WTC11 (cell line): ENCODE data around the gene TACSTD2. TPM values are rescaled to one million over a fixed set of nuclear protein-coding genes. Genes with fewer than 3 reads are reported as not detected.

Experiments used
- ATAC-seq: fragments of 200-7000 bp; cut with Tn5 transposase; 2 replicates; pipeline ENCODE4 v1.10.0; 2021; ENCODE audit warnings: mild to moderate bottlenecking, moderate library complexity
- CTCF ChIA-PET: fragments of 300-600 bp; sonication (Branson Sonifier 250); formaldehyde crosslinking; loops from one replicate; lab custom pipeline; 2021; ENCODE audit warnings: antibody characterized with exemption; lab: Charles Lee
- POLR2A ChIA-PET: fragments of 350-600 bp; sonication (Branson Sonifier 250); formaldehyde crosslinking; loops from one replicate; lab custom pipeline; 2021; ENCODE audit warnings: antibody characterized with exemption; lab: Charles Lee
- DNase-seq: peaks from one replicate; pipeline ENCODE4 v3.0.0; 2021; ENCODE audit warnings: low spot score
- H3K27ac Mint-ChIP-seq: 2 replicates; pipeline ENCODE4 v1.8.0; 2021; ENCODE audit warnings: mixed read lengths
- H3K27me3 Mint-ChIP-seq: 2 replicates; pipeline ENCODE4 v1.8.0; 2021; ENCODE audit warnings: low read depth, mild to moderate bottlenecking, moderate library complexity, mixed read lengths
- H3K36me3 Mint-ChIP-seq: 2 replicates; pipeline ENCODE4 v1.8.0; 2021; ENCODE audit warnings: mixed read lengths
- H3K4me1 Mint-ChIP-seq: 2 replicates; pipeline ENCODE4 v1.8.0; 2022; ENCODE audit warnings: mixed read lengths
- H3K4me3 Mint-ChIP-seq: 2 replicates; pipeline ENCODE4 v1.8.0; 2021; ENCODE audit warnings: mild to moderate bottlenecking, moderate library complexity, mixed read lengths
- H3K9me3 Mint-ChIP-seq: 2 replicates; pipeline ENCODE4 v1.8.0; 2021; ENCODE audit warnings: mixed read lengths
- ATF1 ChIP-seq: sonication (generic); formaldehyde crosslinking; IDR thresholded peaks from 2 replicates; pipeline ENCODE4 v1.8.1; 2023; ENCODE audit warnings: mild to moderate bottlenecking, moderate library complexity, missing genetic modification reagents
- ESRRA ChIP-seq: sonication (generic); formaldehyde crosslinking; IDR thresholded peaks from 2 replicates; pipeline ENCODE4 v1.8.1; 2022; ENCODE audit warnings: mild to moderate bottlenecking, missing genetic modification reagents, borderline replicate concordance
- FOXP1 ChIP-seq: sonication (generic); formaldehyde crosslinking; IDR thresholded peaks from 2 replicates; pipeline ENCODE4 v1.8.0; 2022; ENCODE audit warnings: missing genetic modification reagents, mild to moderate bottlenecking, moderate library complexity, borderline replicate concordance
- JUN ChIP-seq: sonication (generic); formaldehyde crosslinking; IDR thresholded peaks from 2 replicates; pipeline ENCODE4 v1.8.0; 2023; ENCODE audit warnings: mild to moderate bottlenecking, missing genetic modification reagents
- MXD4 ChIP-seq: fragments of 250-450 bp; sonication (Bioruptor Pico); IDR thresholded peaks from 2 replicates; pipeline ENCODE4 v1.8.0; 2021; ENCODE audit warnings: mild to moderate bottlenecking, moderate library complexity, borderline replicate concordance
- NR1H2 ChIP-seq: sonication (generic); formaldehyde crosslinking; IDR thresholded peaks from 2 replicates; pipeline ENCODE4 v1.9.0; 2021; ENCODE audit warnings: mild to moderate bottlenecking, moderate library complexity, missing genetic modification reagents
- OVOL2 ChIP-seq: fragments of 250-450 bp; sonication (Bioruptor Pico); IDR thresholded peaks from 2 replicates; pipeline ENCODE4 v1.9.0; 2021; ENCODE audit warnings: mild to moderate bottlenecking, borderline replicate concordance
- PRRX2 ChIP-seq: fragments of 250-450 bp; sonication (Bioruptor Pico); IDR thresholded peaks from 2 replicates; pipeline ENCODE4 v1.8.0; 2021; ENCODE audit warnings: mild to moderate bottlenecking
- SOX15 ChIP-seq: fragments of 250-450 bp; sonication (Bioruptor Pico); IDR thresholded peaks from 2 replicates; pipeline ENCODE4 v1.9.0; 2021; ENCODE audit warnings: mild to moderate bottlenecking
- TCF7 ChIP-seq: sonication (generic); formaldehyde crosslinking; IDR thresholded peaks from 2 replicates; pipeline ENCODE4 v1.8.0; 2022; ENCODE audit warnings: mild to moderate bottlenecking, low read depth, missing genetic modification reagents, moderate library complexity
- ZNF121 ChIP-seq: sonication (generic); formaldehyde crosslinking; IDR thresholded peaks from 2 replicates; pipeline ENCODE4 v1.8.0; 2023; ENCODE audit warnings: missing genetic modification reagents
- ZNF396 ChIP-seq: fragments of 250-450 bp; sonication (Bioruptor Pico); IDR thresholded peaks from 2 replicates; pipeline ENCODE4 v1.8.0; 2021; ENCODE audit warnings: mild to moderate bottlenecking, moderate library complexity, borderline replicate concordance
- ZNF423 ChIP-seq: fragments of 250-450 bp; sonication (Bioruptor Pico); IDR thresholded peaks from 2 replicates; pipeline ENCODE4 v2.1.2; 2022; ENCODE audit warnings: mild to moderate bottlenecking, moderate library complexity
- ZNF671 ChIP-seq: fragments of 250-450 bp; sonication (Bioruptor Pico); IDR thresholded peaks from 2 replicates; pipeline ENCODE4 v1.8.0; 2021; ENCODE audit warnings: mild to moderate bottlenecking
- total RNA-seq: library from RNA; stranded (reverse); gene quantifications from 3 replicates; pipeline ENCODE4 v1.2.3, GENCODE V29; 2021
- TF ChIP-seq, protein P1 (sequence below): sonication (generic); formaldehyde crosslinking; IDR thresholded peaks from 2 replicates; pipeline ENCODE4 v1.8.1; 2022; ENCODE audit warnings: low read depth, missing genetic modification reagents, borderline replicate concordance
- TF ChIP-seq, protein P2 (sequence below): fragments of 250-450 bp; sonication (Bioruptor Pico); IDR thresholded peaks from 2 replicates; pipeline ENCODE4 v1.9.0; 2021; ENCODE audit warnings: moderate library complexity, mild to moderate bottlenecking, inconsistent platforms, borderline replicate concordance
- TF ChIP-seq, protein P3 (sequence below): sonication (generic); formaldehyde crosslinking; IDR thresholded peaks from 2 replicates; pipeline ENCODE4 v1.8.0; 2022; ENCODE audit warnings: missing genetic modification reagents
- TF ChIP-seq, protein P4 (sequence below): fragments of 200-600 bp; IDR thresholded peaks from 2 replicates; pipeline ENCODE4 v1.8.0; 2022; ENCODE audit warnings: antibody characterized with exemption
- TF ChIP-seq, protein P5 (sequence below): sonication (generic); formaldehyde crosslinking; IDR thresholded peaks from 2 replicates; pipeline ENCODE4 v1.8.0; 2022; ENCODE audit warnings: mild to moderate bottlenecking, missing genetic modification reagents
- TF ChIP-seq, protein P6 (sequence below): fragments of 250-450 bp; sonication (Bioruptor Pico); IDR thresholded peaks from 2 replicates; pipeline ENCODE4 v1.9.0; 2021; ENCODE audit warnings: mild to moderate bottlenecking
- TF ChIP-seq, protein P7 (sequence below): sonication (generic); formaldehyde crosslinking; IDR thresholded peaks from 2 replicates; pipeline ENCODE4 v1.8.1; 2022; ENCODE audit warnings: missing genetic modification reagents, borderline replicate concordance

Gene TACSTD2
- total RNA-seq, 1 experiment from 2014 or later: 0.50 TPM

DNA sequence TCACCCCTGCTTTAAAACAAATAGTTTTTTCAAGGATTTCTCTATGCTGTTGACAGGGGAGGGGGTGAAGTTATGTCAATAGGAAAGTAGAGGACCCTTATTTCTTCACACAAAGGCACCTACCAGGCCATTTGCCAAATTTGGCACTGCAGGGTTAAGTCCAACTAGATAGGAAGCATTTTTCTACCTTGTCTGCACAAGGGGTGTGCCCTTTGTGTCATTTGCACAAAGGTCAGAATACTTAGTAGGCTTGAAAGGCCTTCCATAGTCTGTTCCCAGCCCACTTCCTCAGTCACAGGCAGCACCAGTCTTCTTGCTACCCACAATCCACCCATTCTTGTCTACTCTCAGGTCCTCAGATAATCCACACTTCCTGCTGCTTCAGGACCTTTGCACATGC, 7.0 kb downstream of the TACSTD2 start:
- H3K27ac Mint-ChIP-seq: no peak overlapping the region
- H3K4me3 Mint-ChIP-seq: no peak overlapping the region
- no peak for DNase-seq
- H3K9me3 Mint-ChIP-seq: no peaks in the 10 kb centered on the region
- CTCF ChIA-PET: no interaction called here
- POLR2A ChIA-PET: no interaction called here
- peaks cover 56% of the 10 kb centered on the region for H3K4me1 Mint-ChIP-seq
- H3K27me3 Mint-ChIP-seq: peaks cover 16% of the 10 kb centered on the region
- no peaks in the 10 kb centered on the region for H3K36me3 Mint-ChIP-seq
- TF ChIP-seq, protein P1, sequence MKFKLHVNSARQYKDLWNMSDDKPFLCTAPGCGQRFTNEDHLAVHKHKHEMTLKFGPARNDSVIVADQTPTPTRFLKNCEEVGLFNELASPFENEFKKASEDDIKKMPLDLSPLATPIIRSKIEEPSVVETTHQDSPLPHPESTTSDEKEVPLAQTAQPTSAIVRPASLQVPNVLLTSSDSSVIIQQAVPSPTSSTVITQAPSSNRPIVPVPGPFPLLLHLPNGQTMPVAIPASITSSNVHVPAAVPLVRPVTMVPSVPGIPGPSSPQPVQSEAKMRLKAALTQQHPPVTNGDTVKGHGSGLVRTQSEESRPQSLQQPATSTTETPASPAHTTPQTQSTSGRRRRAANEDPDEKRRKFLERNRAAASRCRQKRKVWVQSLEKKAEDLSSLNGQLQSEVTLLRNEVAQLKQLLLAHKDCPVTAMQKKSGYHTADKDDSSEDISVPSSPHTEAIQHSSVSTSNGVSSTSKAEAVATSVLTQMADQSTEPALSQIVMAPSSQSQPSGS (CRISPR knock-in tag): no peak
- TF ChIP-seq SOX15 (CRISPR knock-in tag): no peak
- TF ChIP-seq, protein P2, sequence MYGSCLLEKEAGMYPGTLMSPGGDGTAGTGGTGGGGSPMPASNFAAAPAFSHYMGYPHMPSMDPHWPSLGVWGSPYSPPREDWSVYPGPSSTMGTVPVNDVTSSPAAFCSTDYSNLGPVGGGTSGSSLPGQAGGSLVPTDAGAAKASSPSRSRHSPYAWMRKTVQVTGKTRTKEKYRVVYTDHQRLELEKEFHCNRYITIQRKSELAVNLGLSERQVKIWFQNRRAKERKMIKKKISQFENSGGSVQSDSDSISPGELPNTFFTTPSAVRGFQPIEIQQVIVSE (CRISPR knock-in tag): no peak
- TF ChIP-seq, protein P3, sequence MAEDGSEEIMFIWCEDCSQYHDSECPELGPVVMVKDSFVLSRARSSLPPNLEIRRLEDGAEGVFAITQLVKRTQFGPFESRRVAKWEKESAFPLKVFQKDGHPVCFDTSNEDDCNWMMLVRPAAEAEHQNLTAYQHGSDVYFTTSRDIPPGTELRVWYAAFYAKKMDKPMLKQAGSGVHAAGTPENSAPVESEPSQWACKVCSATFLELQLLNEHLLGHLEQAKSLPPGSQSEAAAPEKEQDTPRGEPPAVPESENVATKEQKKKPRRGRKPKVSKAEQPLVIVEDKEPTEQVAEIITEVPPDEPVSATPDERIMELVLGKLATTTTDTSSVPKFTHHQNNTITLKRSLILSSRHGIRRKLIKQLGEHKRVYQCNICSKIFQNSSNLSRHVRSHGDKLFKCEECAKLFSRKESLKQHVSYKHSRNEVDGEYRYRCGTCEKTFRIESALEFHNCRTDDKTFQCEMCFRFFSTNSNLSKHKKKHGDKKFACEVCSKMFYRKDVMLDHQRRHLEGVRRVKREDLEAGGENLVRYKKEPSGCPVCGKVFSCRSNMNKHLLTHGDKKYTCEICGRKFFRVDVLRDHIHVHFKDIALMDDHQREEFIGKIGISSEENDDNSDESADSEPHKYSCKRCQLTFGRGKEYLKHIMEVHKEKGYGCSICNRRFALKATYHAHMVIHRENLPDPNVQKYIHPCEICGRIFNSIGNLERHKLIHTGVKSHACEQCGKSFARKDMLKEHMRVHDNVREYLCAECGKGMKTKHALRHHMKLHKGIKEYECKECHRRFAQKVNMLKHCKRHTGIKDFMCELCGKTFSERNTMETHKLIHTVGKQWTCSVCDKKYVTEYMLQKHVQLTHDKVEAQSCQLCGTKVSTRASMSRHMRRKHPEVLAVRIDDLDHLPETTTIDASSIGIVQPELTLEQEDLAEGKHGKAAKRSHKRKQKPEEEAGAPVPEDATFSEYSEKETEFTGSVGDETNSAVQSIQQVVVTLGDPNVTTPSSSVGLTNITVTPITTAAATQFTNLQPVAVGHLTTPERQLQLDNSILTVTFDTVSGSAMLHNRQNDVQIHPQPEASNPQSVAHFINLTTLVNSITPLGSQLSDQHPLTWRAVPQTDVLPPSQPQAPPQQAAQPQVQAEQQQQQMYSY (CRISPR knock-in tag): no peak
- TF ChIP-seq, protein P4, sequence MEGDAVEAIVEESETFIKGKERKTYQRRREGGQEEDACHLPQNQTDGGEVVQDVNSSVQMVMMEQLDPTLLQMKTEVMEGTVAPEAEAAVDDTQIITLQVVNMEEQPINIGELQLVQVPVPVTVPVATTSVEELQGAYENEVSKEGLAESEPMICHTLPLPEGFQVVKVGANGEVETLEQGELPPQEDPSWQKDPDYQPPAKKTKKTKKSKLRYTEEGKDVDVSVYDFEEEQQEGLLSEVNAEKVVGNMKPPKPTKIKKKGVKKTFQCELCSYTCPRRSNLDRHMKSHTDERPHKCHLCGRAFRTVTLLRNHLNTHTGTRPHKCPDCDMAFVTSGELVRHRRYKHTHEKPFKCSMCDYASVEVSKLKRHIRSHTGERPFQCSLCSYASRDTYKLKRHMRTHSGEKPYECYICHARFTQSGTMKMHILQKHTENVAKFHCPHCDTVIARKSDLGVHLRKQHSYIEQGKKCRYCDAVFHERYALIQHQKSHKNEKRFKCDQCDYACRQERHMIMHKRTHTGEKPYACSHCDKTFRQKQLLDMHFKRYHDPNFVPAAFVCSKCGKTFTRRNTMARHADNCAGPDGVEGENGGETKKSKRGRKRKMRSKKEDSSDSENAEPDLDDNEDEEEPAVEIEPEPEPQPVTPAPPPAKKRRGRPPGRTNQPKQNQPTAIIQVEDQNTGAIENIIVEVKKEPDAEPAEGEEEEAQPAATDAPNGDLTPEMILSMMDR: no peak
- TF ChIP-seq JUN (CRISPR knock-in tag): no peak
- no peak for TF ChIP-seq ZNF121 (CRISPR knock-in tag)
- TF ChIP-seq NR1H2: no peak
- TF ChIP-seq ZNF423 (CRISPR knock-in tag): no peak
- TF ChIP-seq, protein P5, sequence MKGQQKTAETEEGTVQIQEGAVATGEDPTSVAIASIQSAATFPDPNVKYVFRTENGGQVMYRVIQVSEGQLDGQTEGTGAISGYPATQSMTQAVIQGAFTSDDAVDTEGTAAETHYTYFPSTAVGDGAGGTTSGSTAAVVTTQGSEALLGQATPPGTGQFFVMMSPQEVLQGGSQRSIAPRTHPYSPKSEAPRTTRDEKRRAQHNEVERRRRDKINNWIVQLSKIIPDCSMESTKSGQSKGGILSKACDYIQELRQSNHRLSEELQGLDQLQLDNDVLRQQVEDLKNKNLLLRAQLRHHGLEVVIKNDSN: no peak
- TF ChIP-seq ZNF671: no peak
- no peak for TF ChIP-seq TCF7 (CRISPR knock-in tag)
- no peak for TF ChIP-seq PRRX2 (CRISPR knock-in tag)
- no peak for TF ChIP-seq ESRRA (CRISPR knock-in tag)
- TF ChIP-seq MXD4 (CRISPR knock-in tag): no peak
- no peak for TF ChIP-seq OVOL2 (CRISPR knock-in tag)
- ATAC-seq: no peak

DNA sequence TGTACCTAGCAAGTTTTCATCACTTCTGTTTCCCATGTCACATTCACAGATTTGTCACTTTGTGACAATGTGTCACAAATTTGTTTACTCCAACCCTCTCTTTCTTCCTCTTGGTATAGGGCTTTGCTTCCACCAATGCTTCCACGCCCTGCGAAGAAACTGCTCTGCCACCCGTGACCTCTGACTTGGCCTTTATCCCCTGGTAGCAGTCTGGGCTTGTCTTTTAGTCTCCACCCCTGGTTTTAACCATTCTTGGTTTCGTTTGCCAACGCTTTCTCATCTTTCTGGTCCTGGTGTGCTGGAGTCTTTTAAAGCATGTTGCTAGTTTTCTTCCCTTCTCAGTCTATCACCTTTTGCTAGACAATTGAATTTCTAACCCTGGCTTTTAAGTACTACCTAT, 8.1 kb downstream of the TACSTD2 start:
- ATAC-seq: no peak
- ChIA-PET CTCF (interaction anchor here (0.9 kb wide), 1 partner anchor 84 kb away, joined by 3 read pairs; no protein-coding TSS in a partner anchor), POLR2A (no interaction called here)
- Mint-ChIP-seq H3K4me3 (no peak overlapping the region), H3K36me3 (no peaks in the 10 kb centered on the region), H3K4me1 (peaks cover 52% of the 10 kb centered on the region), H3K9me3 (no peaks in the 10 kb centered on the region), H3K27ac (no peak overlapping the region), H3K27me3 (peaks cover 4% of the 10 kb centered on the region)
- DNase-seq: no peak
- TF ChIP-seq PRRX2 (CRISPR knock-in tag) (no peak), FOXP1 (CRISPR knock-in tag) (no peak), ATF1 (CRISPR knock-in tag) (no peak), ZNF396 (no peak)
- TF ChIP-seq, protein P6, sequence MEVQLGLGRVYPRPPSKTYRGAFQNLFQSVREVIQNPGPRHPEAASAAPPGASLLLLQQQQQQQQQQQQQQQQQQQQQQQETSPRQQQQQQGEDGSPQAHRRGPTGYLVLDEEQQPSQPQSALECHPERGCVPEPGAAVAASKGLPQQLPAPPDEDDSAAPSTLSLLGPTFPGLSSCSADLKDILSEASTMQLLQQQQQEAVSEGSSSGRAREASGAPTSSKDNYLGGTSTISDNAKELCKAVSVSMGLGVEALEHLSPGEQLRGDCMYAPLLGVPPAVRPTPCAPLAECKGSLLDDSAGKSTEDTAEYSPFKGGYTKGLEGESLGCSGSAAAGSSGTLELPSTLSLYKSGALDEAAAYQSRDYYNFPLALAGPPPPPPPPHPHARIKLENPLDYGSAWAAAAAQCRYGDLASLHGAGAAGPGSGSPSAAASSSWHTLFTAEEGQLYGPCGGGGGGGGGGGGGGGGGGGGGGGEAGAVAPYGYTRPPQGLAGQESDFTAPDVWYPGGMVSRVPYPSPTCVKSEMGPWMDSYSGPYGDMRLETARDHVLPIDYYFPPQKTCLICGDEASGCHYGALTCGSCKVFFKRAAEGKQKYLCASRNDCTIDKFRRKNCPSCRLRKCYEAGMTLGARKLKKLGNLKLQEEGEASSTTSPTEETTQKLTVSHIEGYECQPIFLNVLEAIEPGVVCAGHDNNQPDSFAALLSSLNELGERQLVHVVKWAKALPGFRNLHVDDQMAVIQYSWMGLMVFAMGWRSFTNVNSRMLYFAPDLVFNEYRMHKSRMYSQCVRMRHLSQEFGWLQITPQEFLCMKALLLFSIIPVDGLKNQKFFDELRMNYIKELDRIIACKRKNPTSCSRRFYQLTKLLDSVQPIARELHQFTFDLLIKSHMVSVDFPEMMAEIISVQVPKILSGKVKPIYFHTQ (CRISPR knock-in tag): no peak
- TF ChIP-seq, protein P7, sequence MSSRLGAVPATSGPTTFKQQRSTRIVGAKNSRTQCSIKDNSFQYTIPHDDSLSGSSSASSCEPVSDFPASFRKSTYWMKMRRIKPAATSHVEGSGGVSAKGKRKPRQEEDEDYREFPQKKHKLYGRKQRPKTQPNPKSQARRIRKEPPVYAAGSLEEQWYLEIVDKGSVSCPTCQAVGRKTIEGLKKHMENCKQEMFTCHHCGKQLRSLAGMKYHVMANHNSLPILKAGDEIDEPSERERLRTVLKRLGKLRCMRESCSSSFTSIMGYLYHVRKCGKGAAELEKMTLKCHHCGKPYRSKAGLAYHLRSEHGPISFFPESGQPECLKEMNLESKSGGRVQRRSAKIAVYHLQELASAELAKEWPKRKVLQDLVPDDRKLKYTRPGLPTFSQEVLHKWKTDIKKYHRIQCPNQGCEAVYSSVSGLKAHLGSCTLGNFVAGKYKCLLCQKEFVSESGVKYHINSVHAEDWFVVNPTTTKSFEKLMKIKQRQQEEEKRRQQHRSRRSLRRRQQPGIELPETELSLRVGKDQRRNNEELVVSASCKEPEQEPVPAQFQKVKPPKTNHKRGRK (CRISPR knock-in tag): no peak
